T-helper 2 cell treated with Interferon-gamma antibody and Interleukin-4, amounts not matched to agents 5 μg/mL and 100 μg/mL, for 36 hours (primary cell): ENCODE measurements around the gene CALCOCO2.
"Not testable (repeated sequence)": the region's sequence is repeated elsewhere in the genome, so short reads cannot be mapped to it uniquely, and the experiment has no call there.

Source experiments
- DNase-seq: peaks from one replicate; pipeline ENCODE4 v3.0.0; 2021; ENCODE audit warnings: low spot score
- H3K27ac Mint-ChIP-seq: one replicate; pipeline ENCODE4 v1.8.0; 2021; ENCODE audit warnings: mild to moderate bottlenecking, mixed read lengths
- H3K27me3 Mint-ChIP-seq: one replicate; pipeline ENCODE4 v1.8.0; 2021; ENCODE audit warnings: low read depth, mixed read lengths
- H3K36me3 Mint-ChIP-seq: one replicate; pipeline ENCODE4 v1.8.0; 2021; ENCODE audit warnings: low read depth, mixed read lengths
- H3K4me1 Mint-ChIP-seq: one replicate; pipeline ENCODE4 v1.8.0; 2021; ENCODE audit warnings: low read depth, mixed read lengths
- H3K4me3 Mint-ChIP-seq: one replicate; pipeline ENCODE4 v1.8.0; 2022; ENCODE audit warnings: mild to moderate bottlenecking, moderate library complexity, mixed read lengths
- H3K9me3 Mint-ChIP-seq: one replicate; pipeline ENCODE4 v1.8.0; 2021; ENCODE audit warnings: mixed read lengths

The CALCOCO2 gene

GRCh38 chr17:48830840-48831548, at the start of gene CALCOCO2:
CALCOCO2 (plus strand) TSS chr17:48831035; CDS start chr17:48841708, 10,673 bp downstream.
- Mint-ChIP-seq H3K27ac (peak within 1 kb of the TSS; percentile 99), H3K4me1 (peaks cover 43% of the 10 kb centered on the region), H3K9me3 (no peaks in the 10 kb centered on the region), H3K36me3 (peaks cover 18% of the 10 kb centered on the region), H3K4me3 (peak within 1 kb of the TSS; percentile 98), H3K27me3 (peaks cover 5% of the 10 kb centered on the region)
- peak; percentile 88 for DNase-seq

GRCh38 chr17:48787828-48788227, 43.0 kb upstream of the CALCOCO2 start:
- no peak overlapping the region for H3K4me3 Mint-ChIP-seq

GRCh38 chr17:48790607-48791127, 40.2 kb upstream of the CALCOCO2 start:
- peaks cover 54% of the 10 kb centered on the region for H3K27me3 Mint-ChIP-seq
- no peaks in the 10 kb centered on the region for H3K36me3 Mint-ChIP-seq
- H3K4me3 Mint-ChIP-seq = no peak overlapping the region
- no peak for DNase-seq
- peaks cover 12% of the 10 kb centered on the region for H3K4me1 Mint-ChIP-seq
- H3K27ac Mint-ChIP-seq = no peak overlapping the region
- no peaks in the 10 kb centered on the region for H3K9me3 Mint-ChIP-seq

More at GRCh38 chr17:48787828-48788227, 43.0 kb upstream of the CALCOCO2 start:
- Mint-ChIP-seq H3K36me3 (no peaks in the 10 kb centered on the region), H3K4me1 (peaks cover 12% of the 10 kb centered on the region), H3K9me3 (no peaks in the 10 kb centered on the region), H3K27ac (no peak overlapping the region), H3K27me3 (peaks cover 37% of the 10 kb centered on the region)
- DNase-seq = no peak

- Mint-ChIP-seq H3K36me3 (no peaks in the 10 kb centered on the region), H3K4me3 (no peak overlapping the region), H3K4me1 (peaks cover 12% of the 10 kb centered on the region), H3K9me3 (no peaks in the 10 kb centered on the region), H3K27ac (no peak overlapping the region), H3K27me3 (peaks cover 58% of the 10 kb centered on the region)
- DNase-seq = peak; percentile 11
Measured at GRCh38 chr17:48791128-48792032, 39.5 kb upstream of the CALCOCO2 start.

- no peaks in the 10 kb centered on the region for H3K9me3 Mint-ChIP-seq
- no peak overlapping the region for H3K4me3 Mint-ChIP-seq
- peaks cover 12% of the 10 kb centered on the region for H3K4me1 Mint-ChIP-seq
- peaks cover 58% of the 10 kb centered on the region for H3K27me3 Mint-ChIP-seq
- no peak for DNase-seq
- no peak overlapping the region for H3K27ac Mint-ChIP-seq
- H3K36me3 Mint-ChIP-seq = no peaks in the 10 kb centered on the region
Measured at GRCh38 chr17:48792033-48792798, 38.6 kb upstream of the CALCOCO2 start.

GRCh38 chr17:48795444-48796162, 35.2 kb upstream of the CALCOCO2 start:
- Mint-ChIP-seq H3K9me3 (no peaks in the 10 kb centered on the region), H3K27ac (no peak overlapping the region), H3K36me3 (no peaks in the 10 kb centered on the region), H3K4me1 (peaks cover 12% of the 10 kb centered on the region), H3K4me3 (no peak overlapping the region), H3K27me3 (peaks cover 54% of the 10 kb centered on the region)
- DNase-seq = no peak

- H3K4me3 Mint-ChIP-seq, H3K36me3 Mint-ChIP-seq, H3K27ac Mint-ChIP-seq, H3K9me3 Mint-ChIP-seq, DNase-seq: not testable (repeated sequence)
- H3K4me1 Mint-ChIP-seq = peaks cover 12% of the 10 kb centered on the region
- H3K27me3 Mint-ChIP-seq = peaks cover 53% of the 10 kb centered on the region
Measured at GRCh38 chr17:48796163-48796522, 34.7 kb upstream of the CALCOCO2 start.

- no peak overlapping the region for H3K27ac Mint-ChIP-seq
- peaks cover 42% of the 10 kb centered on the region for H3K27me3 Mint-ChIP-seq
- no peaks in the 10 kb centered on the region for H3K4me1 Mint-ChIP-seq
- no peaks in the 10 kb centered on the region for H3K36me3 Mint-ChIP-seq
- H3K9me3 Mint-ChIP-seq = no peaks in the 10 kb centered on the region
- no peak overlapping the region for H3K4me3 Mint-ChIP-seq
- no peak for DNase-seq
Measured at GRCh38 chr17:48799069-48799723, 31.6 kb upstream of the CALCOCO2 start.

GRCh38 chr17:48800626-48801217, 30.1 kb upstream of the CALCOCO2 start:
- no peak overlapping the region for H3K27ac Mint-ChIP-seq
- H3K4me1 Mint-ChIP-seq = no peaks in the 10 kb centered on the region
- no peak for DNase-seq
- no peaks in the 10 kb centered on the region for H3K9me3 Mint-ChIP-seq
- H3K4me3 Mint-ChIP-seq = no peak overlapping the region
- no peaks in the 10 kb centered on the region for H3K36me3 Mint-ChIP-seq
- H3K27me3 Mint-ChIP-seq = peaks cover 42% of the 10 kb centered on the region

- no peaks in the 10 kb centered on the region for H3K36me3 Mint-ChIP-seq
- peaks cover 29% of the 10 kb centered on the region for H3K27me3 Mint-ChIP-seq
- no peak overlapping the region for H3K27ac Mint-ChIP-seq
- no peaks in the 10 kb centered on the region for H3K9me3 Mint-ChIP-seq
- peak; percentile 33 for DNase-seq
- no peak overlapping the region for H3K4me3 Mint-ChIP-seq
- no peaks in the 10 kb centered on the region for H3K4me1 Mint-ChIP-seq
Measured at GRCh38 chr17:48804936-48805411, 25.9 kb upstream of the CALCOCO2 start.

- H3K36me3 Mint-ChIP-seq = no peaks in the 10 kb centered on the region
- no peak overlapping the region for H3K27ac Mint-ChIP-seq
- no peaks in the 10 kb centered on the region for H3K4me1 Mint-ChIP-seq
- DNase-seq = no peak
- H3K9me3 Mint-ChIP-seq = no peaks in the 10 kb centered on the region
- H3K4me3 Mint-ChIP-seq = no peak overlapping the region
- peaks cover 40% of the 10 kb centered on the region for H3K27me3 Mint-ChIP-seq
Measured at GRCh38 chr17:48809182-48809581, 21.7 kb upstream of the CALCOCO2 start.

GRCh38 chr17:48812001-48812400, 18.8 kb upstream of the CALCOCO2 start:
- Mint-ChIP-seq H3K27me3 (peaks cover 54% of the 10 kb centered on the region), H3K4me3 (no peak overlapping the region), H3K9me3 (no peaks in the 10 kb centered on the region), H3K27ac (no peak overlapping the region), H3K36me3 (no peaks in the 10 kb centered on the region), H3K4me1 (peaks cover 16% of the 10 kb centered on the region)
- no peak for DNase-seq
